ENCODE results near the gene IQSEC1. TPM values are rescaled to one million over a fixed set of nuclear protein-coding genes. Genes with fewer than 3 reads are reported as not detected.
A peak's percentile ranks its signal among the peaks of the same experiment; 100 is the strongest.

The IQSEC1 gene
- total RNA-seq, 1 experiment from 2014 or later: 9.7 TPM

- no peak for DNase-seq (ENCODE audit: extremely low read depth, low read depth)
Observed at GRCh38 chr3:12975748-12976522, 97.3 kb downstream of the IQSEC1 start.

GRCh38 chr3:12974819-12975218 is 98.4 kb downstream of the IQSEC1 start:
- DNase-seq (ENCODE audit: extremely low read depth, low read depth): no peak

- DNase-seq (ENCODE audit: extremely low read depth, low read depth): no peak
Observed at GRCh38 chr3:12974334-12974733, 98.9 kb downstream of the IQSEC1 start.

- no peak for DNase-seq (ENCODE audit: extremely low read depth, low read depth)
Observed at GRCh38 chr3:12973827-12974226, 99.4 kb downstream of the IQSEC1 start.

- DNase-seq (ENCODE audit: extremely low read depth, low read depth): no peak
Observed at GRCh38 chr3:12972781-12973702, 100.2 kb downstream of the IQSEC1 start.

- DNase-seq (ENCODE audit: extremely low read depth, low read depth): no peak
Observed at GRCh38 chr3:12972043-12972442, 101.2 kb downstream of the IQSEC1 start.

GRCh38 chr3:12970684-12971083 is 102.5 kb downstream of the IQSEC1 start:
- no peak for DNase-seq (ENCODE audit: extremely low read depth, low read depth)

GRCh38 chr3:12969486-12969885 is 103.7 kb downstream of the IQSEC1 start:
- DNase-seq (ENCODE audit: extremely low read depth, low read depth): no peak

GRCh38 chr3:12968541-12968940 is 104.7 kb downstream of the IQSEC1 start:
- no peak for DNase-seq (ENCODE audit: extremely low read depth, low read depth)

GRCh38 chr3:12967606-12968351 is 105.5 kb downstream of the IQSEC1 start:
- peak; percentile 80 for DNase-seq (ENCODE audit: extremely low read depth, low read depth)

GRCh38 chr3:12966847-12967605 is 106.2 kb downstream of the IQSEC1 start:
- DNase-seq (ENCODE audit: extremely low read depth, low read depth): no peak

GRCh38 chr3:12965999-12966846 is 107.0 kb downstream of the IQSEC1 start:
- DNase-seq (ENCODE audit: extremely low read depth, low read depth): no peak

GRCh38 chr3:12964711-12965612 is 108.3 kb downstream of the IQSEC1 start:
- no peak for DNase-seq (ENCODE audit: extremely low read depth, low read depth)

GRCh38 chr3:12963922-12964701 is 109.1 kb downstream of the IQSEC1 start:
- DNase-seq (ENCODE audit: extremely low read depth, low read depth): no peak

GRCh38 chr3:12963231-12963896 is 109.9 kb downstream of the IQSEC1 start:
- DNase-seq (ENCODE audit: extremely low read depth, low read depth): no peak

- no peak for DNase-seq (ENCODE audit: extremely low read depth, low read depth)
Observed at GRCh38 chr3:12962292-12962691, 110.9 kb downstream of the IQSEC1 start.

- DNase-seq (ENCODE audit: extremely low read depth, low read depth): no peak
Observed at GRCh38 chr3:12961697-12962036, 111.6 kb downstream of the IQSEC1 start.
